Heart left ventricle (tissue), 13 donors: Measurements from ENCODE around the gene DAGLA.

Experiments
- CTCF ChIP-seq, 12 donors: fragments of 200-600 bp; sonication (generic) in 4 of 12; IDR thresholded peaks; one replicate each; pipeline versions ENCODE4 v1.5.0 to v1.8.0; 2018 to 2022; ENCODE audit warnings: antibody characterized with exemption in 12 of 12, mild to moderate bottlenecking in 5 of 12
- POLR2A ChIP-seq, 2 donors: fragments of 450-650 bp; IDR thresholded peaks; one replicate each; pipeline ENCODE4 v1.6.1; 2017; ENCODE audit warnings: antibody characterized with exemption in 2 of 2, mild to moderate bottlenecking in 2 of 2, moderate library complexity in 2 of 2
- donor health status: ischemic (EF 13 %, LVEDD 7.1; RV severe dilation, severe dysfunction).
- donor health status: DM: no; HTN: yes; CAD: no.
- donor health status: DM: no; HTN: no; CAD: no.
- donor health status: ischemic (EF 25% LVEDD 6.9; RV normal size, moderate dysfunction).
- donor health status: ischemic (EF 25% LVEDD 5.7; RV mildly dilated, moderate dysfunction).
- donor health status: ischemic (EF 35%, LVEDD 5.7; RV mildly dilated, moderate dysfunction).
- donor health status: nonischemic (EF 11% LVEDD 7.7; RV severe dilation, severe dysfunction).
- donor health status: DM: yes; HTN: yes; CAD: no.
- donor health status: PGD.
- donor health status: ischemic (EF 29% LVEDD 5.4; RV normal size, mild dysfunction).
- donor health status: nonischemic (EF 23%, LVEDD 6.1; RV moderate dilation, normal function).

DNA sequence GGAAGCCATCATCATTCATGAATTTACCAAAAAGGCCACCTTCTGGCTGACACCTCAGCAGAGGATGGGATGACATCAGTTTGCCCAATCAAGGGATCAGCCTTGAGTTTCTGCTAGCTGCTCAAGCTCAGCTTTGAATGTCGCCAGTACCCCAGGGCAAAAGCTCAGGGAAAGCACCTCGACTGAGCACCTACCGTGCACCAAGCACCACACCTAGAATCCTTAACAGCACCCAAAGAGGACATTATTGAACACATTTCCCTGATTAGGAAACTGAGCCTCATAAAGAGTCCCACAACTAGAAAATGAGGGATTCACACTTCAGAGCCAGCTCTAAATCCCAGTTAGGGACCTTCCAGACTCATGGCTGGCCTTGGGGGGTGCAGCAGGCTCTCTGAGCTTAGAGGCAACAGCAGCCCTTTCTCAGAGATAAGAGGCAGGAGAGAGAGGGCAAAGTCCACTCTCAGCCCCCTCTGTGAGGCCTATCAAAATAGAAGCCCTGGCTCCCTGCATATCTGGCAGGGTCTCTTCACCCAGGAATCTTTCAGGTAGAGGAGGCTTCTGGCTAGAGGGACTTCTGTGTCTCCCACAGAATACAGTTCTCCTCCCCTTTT, 13.4 kb upstream of the DAGLA start:
- no peak for TF ChIP-seq CTCF (IDR thresholded peaks at IDR 0.05)
- no peak for TF ChIP-seq POLR2A (IDR thresholded peaks at IDR 0.05)
